ENCODE data around the gene TMEM178A. TPM values are rescaled to one million over a fixed set of nuclear protein-coding genes. Genes with fewer than 3 reads are reported as not detected.

The TMEM178A gene
- total and polyA plus RNA-seq, 2 of the 8 experiments (the other 6 are each of a cell fraction or from before 2014, with no cell fraction given), result 11.2 to 14.9 TPM

- TF ChIP-seq TAF7 (optimal IDR thresholded peaks at IDR 0.05; ENCODE audit: borderline replicate concordance, low read depth, low read length) (no peak), CBX5 (IDR thresholded peaks at IDR 0.05; ENCODE audit: low read depth, low read length) (no peak), RFX5 (IDR thresholded peaks at IDR 0.05; ENCODE audit: borderline replicate concordance, low read depth, low read length) (no peak), TAF1 (IDR thresholded peaks at IDR 0.05; ENCODE audit: low read depth, low read length) (no peak), PHF8 (conservative IDR thresholded peaks at IDR 0.05; ENCODE audit: low read depth, low read length) (no peak), SUZ12 (IDR thresholded peaks at IDR 0.05; ENCODE audit: low read length) (no peak), SP2 (IDR thresholded peaks at IDR 0.05; ENCODE audit: low read length) (no peak), KDM4A (IDR thresholded peaks at IDR 0.05; ENCODE audit: low read depth, low read length, severe bottlenecking) (no peak), CREB1 (IDR thresholded peaks at IDR 0.05) (no peak), RBBP5 (IDR thresholded peaks at IDR 0.05; ENCODE audit: borderline replicate concordance, low read depth, low read length) (no peak)
- TF ChIP-seq, protein P1, sequence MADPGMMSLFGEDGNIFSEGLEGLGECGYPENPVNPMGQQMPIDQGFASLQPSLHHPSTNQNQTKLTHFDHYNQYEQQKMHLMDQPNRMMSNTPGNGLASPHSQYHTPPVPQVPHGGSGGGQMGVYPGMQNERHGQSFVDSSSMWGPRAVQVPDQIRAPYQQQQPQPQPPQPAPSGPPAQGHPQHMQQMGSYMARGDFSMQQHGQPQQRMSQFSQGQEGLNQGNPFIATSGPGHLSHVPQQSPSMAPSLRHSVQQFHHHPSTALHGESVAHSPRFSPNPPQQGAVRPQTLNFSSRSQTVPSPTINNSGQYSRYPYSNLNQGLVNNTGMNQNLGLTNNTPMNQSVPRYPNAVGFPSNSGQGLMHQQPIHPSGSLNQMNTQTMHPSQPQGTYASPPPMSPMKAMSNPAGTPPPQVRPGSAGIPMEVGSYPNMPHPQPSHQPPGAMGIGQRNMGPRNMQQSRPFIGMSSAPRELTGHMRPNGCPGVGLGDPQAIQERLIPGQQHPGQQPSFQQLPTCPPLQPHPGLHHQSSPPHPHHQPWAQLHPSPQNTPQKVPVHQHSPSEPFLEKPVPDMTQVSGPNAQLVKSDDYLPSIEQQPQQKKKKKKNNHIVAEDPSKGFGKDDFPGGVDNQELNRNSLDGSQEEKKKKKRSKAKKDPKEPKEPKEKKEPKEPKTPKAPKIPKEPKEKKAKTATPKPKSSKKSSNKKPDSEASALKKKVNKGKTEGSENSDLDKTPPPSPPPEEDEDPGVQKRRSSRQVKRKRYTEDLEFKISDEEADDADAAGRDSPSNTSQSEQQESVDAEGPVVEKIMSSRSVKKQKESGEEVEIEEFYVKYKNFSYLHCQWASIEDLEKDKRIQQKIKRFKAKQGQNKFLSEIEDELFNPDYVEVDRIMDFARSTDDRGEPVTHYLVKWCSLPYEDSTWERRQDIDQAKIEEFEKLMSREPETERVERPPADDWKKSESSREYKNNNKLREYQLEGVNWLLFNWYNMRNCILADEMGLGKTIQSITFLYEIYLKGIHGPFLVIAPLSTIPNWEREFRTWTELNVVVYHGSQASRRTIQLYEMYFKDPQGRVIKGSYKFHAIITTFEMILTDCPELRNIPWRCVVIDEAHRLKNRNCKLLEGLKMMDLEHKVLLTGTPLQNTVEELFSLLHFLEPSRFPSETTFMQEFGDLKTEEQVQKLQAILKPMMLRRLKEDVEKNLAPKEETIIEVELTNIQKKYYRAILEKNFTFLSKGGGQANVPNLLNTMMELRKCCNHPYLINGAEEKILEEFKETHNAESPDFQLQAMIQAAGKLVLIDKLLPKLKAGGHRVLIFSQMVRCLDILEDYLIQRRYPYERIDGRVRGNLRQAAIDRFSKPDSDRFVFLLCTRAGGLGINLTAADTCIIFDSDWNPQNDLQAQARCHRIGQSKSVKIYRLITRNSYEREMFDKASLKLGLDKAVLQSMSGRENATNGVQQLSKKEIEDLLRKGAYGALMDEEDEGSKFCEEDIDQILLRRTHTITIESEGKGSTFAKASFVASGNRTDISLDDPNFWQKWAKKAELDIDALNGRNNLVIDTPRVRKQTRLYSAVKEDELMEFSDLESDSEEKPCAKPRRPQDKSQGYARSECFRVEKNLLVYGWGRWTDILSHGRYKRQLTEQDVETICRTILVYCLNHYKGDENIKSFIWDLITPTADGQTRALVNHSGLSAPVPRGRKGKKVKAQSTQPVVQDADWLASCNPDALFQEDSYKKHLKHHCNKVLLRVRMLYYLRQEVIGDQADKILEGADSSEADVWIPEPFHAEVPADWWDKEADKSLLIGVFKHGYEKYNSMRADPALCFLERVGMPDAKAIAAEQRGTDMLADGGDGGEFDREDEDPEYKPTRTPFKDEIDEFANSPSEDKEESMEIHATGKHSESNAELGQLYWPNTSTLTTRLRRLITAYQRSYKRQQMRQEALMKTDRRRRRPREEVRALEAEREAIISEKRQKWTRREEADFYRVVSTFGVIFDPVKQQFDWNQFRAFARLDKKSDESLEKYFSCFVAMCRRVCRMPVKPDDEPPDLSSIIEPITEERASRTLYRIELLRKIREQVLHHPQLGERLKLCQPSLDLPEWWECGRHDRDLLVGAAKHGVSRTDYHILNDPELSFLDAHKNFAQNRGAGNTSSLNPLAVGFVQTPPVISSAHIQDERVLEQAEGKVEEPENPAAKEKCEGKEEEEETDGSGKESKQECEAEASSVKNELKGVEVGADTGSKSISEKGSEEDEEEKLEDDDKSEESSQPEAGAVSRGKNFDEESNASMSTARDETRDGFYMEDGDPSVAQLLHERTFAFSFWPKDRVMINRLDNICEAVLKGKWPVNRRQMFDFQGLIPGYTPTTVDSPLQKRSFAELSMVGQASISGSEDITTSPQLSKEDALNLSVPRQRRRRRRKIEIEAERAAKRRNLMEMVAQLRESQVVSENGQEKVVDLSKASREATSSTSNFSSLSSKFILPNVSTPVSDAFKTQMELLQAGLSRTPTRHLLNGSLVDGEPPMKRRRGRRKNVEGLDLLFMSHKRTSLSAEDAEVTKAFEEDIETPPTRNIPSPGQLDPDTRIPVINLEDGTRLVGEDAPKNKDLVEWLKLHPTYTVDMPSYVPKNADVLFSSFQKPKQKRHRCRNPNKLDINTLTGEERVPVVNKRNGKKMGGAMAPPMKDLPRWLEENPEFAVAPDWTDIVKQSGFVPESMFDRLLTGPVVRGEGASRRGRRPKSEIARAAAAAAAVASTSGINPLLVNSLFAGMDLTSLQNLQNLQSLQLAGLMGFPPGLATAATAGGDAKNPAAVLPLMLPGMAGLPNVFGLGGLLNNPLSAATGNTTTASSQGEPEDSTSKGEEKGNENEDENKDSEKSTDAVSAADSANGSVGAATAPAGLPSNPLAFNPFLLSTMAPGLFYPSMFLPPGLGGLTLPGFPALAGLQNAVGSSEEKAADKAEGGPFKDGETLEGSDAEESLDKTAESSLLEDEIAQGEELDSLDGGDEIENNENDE (IDR thresholded peaks at IDR 0.05; ENCODE audit: insufficient replicate concordance, low read length), result no peak
Observed at GRCh38 chr2:39647104-39647765, 18.5 kb upstream of the TMEM178A start (continued).

Measured in H1 (cell line).